ENCODE measurements around the gene MRPL14. TPM values are rescaled to one million over a fixed set of nuclear protein-coding genes. Genes with fewer than 3 reads are reported as not detected.

MRPL14 gene
- total RNA-seq, 2 experiments from 2014 or later = 10.4 to 11.5 TPM

- Mint-ChIP-seq H3K27me3 (no peaks in the 10 kb centered on the region), H3K4me1 (ENCODE audit: low read depth) (peaks cover 77% of the 10 kb centered on the region), H3K9me3 (no peaks in the 10 kb centered on the region), H3K27ac (peak overlapping the region; percentile 73), H3K36me3 (ENCODE audit: low read depth) (peaks cover 11% of the 10 kb centered on the region), H3K4me3 (peak overlapping the region; percentile 93)
- intact Hi-C loops (cut with DNase I, micrococcal nuclease) = no loop called here
- TF ChIP-seq, protein P1, sequence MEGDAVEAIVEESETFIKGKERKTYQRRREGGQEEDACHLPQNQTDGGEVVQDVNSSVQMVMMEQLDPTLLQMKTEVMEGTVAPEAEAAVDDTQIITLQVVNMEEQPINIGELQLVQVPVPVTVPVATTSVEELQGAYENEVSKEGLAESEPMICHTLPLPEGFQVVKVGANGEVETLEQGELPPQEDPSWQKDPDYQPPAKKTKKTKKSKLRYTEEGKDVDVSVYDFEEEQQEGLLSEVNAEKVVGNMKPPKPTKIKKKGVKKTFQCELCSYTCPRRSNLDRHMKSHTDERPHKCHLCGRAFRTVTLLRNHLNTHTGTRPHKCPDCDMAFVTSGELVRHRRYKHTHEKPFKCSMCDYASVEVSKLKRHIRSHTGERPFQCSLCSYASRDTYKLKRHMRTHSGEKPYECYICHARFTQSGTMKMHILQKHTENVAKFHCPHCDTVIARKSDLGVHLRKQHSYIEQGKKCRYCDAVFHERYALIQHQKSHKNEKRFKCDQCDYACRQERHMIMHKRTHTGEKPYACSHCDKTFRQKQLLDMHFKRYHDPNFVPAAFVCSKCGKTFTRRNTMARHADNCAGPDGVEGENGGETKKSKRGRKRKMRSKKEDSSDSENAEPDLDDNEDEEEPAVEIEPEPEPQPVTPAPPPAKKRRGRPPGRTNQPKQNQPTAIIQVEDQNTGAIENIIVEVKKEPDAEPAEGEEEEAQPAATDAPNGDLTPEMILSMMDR (IDR thresholded peaks at IDR 0.05) = no peak
- Histone ChIP-seq H3K9me3 (ENCODE audit: control insufficient read depth in 1 of 2, insufficient read depth in 1 of 2, low read length in 2 of 2) (no peaks in the 10 kb centered on the region), H3K27me3 (ENCODE audit: control insufficient read depth in 1 of 2, insufficient read depth in 2 of 2, low read length in 2 of 2) (no peaks in the 10 kb centered on the region), H3K27ac (ENCODE audit: low read depth in 1 of 2, low read length in 2 of 2) (peak overlapping the region in 1 of 2 donors; percentile 40), H3K4me1 (ENCODE audit: insufficient read depth, low read length) (peaks cover 73% of the 10 kb centered on the region), H3K4me3 (ENCODE audit: low read length) (no peak overlapping the region), H3K36me3 (ENCODE audit: insufficient read depth, low read length) (peaks cover 3% of the 10 kb centered on the region)
- CTCF ChIA-PET = interaction anchor here (1.1 kb wide), 1 partner anchor 353 kb away, joined by 3 read pairs; no protein-coding TSS in a partner anchor
- POLR2A ChIA-PET = no interaction called here
- DNase-seq (peak in 4 of 14 experiments; percentile 10 to 64 (median 47)), ATAC-seq (ENCODE audit: poor library complexity) (no peak)
These were observed 4.5 kb downstream of the MRPL14 start for GRCh38 chr6:44122801-44123200.

DNA sequence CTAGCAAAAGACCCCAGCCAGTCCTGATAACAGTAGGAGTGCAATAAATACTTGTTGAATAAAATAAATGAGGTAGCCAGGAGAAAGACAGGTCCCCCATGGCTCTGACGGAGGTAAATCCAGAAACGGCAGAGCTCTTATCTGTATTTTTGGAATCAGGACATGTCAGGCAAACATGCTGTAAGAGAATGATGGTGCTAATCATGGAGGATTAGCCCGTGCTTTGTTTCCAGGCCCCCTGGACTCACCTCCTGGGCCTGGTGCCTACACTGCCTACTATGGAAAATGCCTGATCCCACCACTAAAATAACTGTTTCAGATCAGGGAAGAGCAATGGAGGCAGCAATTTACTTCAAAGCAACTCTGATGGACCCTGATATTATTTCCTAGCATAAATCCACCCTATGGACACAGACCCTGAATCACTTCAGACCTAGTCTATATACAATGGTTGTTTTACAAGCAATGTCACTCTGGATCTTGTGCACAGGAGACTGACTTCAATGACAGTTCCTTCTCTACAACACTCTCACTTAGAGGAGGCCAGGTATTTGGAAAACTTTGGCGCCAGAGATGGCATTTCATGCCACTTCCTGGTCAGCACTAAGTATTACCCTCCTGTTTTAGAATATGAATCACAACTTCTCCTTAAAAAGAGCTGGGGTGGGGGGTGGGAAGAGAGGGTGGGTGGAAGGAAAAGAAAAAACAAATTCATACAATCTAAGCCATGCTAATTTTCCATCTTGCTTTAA is 6.4 kb downstream of the MRPL14 start:
- TF ChIP-seq, protein P1 (IDR thresholded peaks at IDR 0.05) = no peak
- POLR2A ChIA-PET = no interaction called here
- H3K4me3 ChIP-seq (ENCODE audit: low read length) = no peak overlapping the region
- no peak for ATAC-seq (ENCODE audit: poor library complexity)
- CTCF ChIA-PET = no interaction called here
- H3K36me3 ChIP-seq (ENCODE audit: insufficient read depth, low read length) = peaks cover 9% of the 10 kb centered on the region
- peak overlapping the region; percentile 1 for H3K27ac Mint-ChIP-seq
- H3K27ac ChIP-seq (ENCODE audit: low read depth in 1 of 2, low read length in 2 of 2) = no peak overlapping the region
- H3K27me3 ChIP-seq (ENCODE audit: control insufficient read depth in 1 of 2, insufficient read depth in 2 of 2, low read length in 2 of 2) = no peaks in the 10 kb centered on the region
- peaks cover 12% of the 10 kb centered on the region for H3K36me3 Mint-ChIP-seq (ENCODE audit: low read depth)
- intact Hi-C loops (cut with DNase I, micrococcal nuclease) = no loop called here
- H3K4me3 Mint-ChIP-seq = no peak overlapping the region
- no peaks in the 10 kb centered on the region for H3K9me3 ChIP-seq (ENCODE audit: control insufficient read depth in 1 of 2, insufficient read depth in 1 of 2, low read length in 2 of 2)
- no peaks in the 10 kb centered on the region for H3K27me3 Mint-ChIP-seq
- no peak for DNase-seq
- peaks cover 86% of the 10 kb centered on the region for H3K4me1 Mint-ChIP-seq (ENCODE audit: low read depth)
- peaks cover 83% of the 10 kb centered on the region for H3K4me1 ChIP-seq (ENCODE audit: insufficient read depth, low read length)
- no peaks in the 10 kb centered on the region for H3K9me3 Mint-ChIP-seq

- ChIA-PET POLR2A (no interaction called here), CTCF (no interaction called here)
- H3K4me3 Mint-ChIP-seq = no peak overlapping the region
- DNase-seq (no peak), ATAC-seq (ENCODE audit: poor library complexity) (no peak)
- peaks cover 82% of the 10 kb centered on the region for H3K4me1 Mint-ChIP-seq (ENCODE audit: low read depth)
- TF ChIP-seq, protein P1 (IDR thresholded peaks at IDR 0.05) = no peak
- peaks cover 22% of the 10 kb centered on the region for H3K36me3 Mint-ChIP-seq (ENCODE audit: low read depth)
- H3K4me3 ChIP-seq (ENCODE audit: low read length) = no peak overlapping the region
- peaks cover 73% of the 10 kb centered on the region for H3K4me1 ChIP-seq (ENCODE audit: insufficient read depth, low read length)
- peaks cover 20% of the 10 kb centered on the region for H3K36me3 ChIP-seq (ENCODE audit: insufficient read depth, low read length)
- no peaks in the 10 kb centered on the region for H3K9me3 Mint-ChIP-seq
- H3K27me3 ChIP-seq (ENCODE audit: control insufficient read depth in 1 of 2, insufficient read depth in 2 of 2, low read length in 2 of 2) = no peaks in the 10 kb centered on the region
- H3K27ac ChIP-seq (ENCODE audit: low read depth in 1 of 2, low read length in 2 of 2) = no peak overlapping the region
- no peaks in the 10 kb centered on the region for H3K9me3 ChIP-seq (ENCODE audit: control insufficient read depth in 1 of 2, insufficient read depth in 1 of 2, low read length in 2 of 2)
- intact Hi-C loops (cut with DNase I, micrococcal nuclease) = no loop called here
- peak overlapping the region; percentile 1 for H3K27ac Mint-ChIP-seq
- H3K27me3 Mint-ChIP-seq = no peaks in the 10 kb centered on the region
These were observed 7.5 kb downstream of the MRPL14 start for GRCh38 chr6:44119704-44120262.
